DND-41 (cell line): ENCODE results near the gene LRGUK.

Experiments
- CTCF ChIP-seq: IDR thresholded peaks from 2 replicates; pipeline ENCODE4 v1.5.1; 2012; ENCODE audit warnings: borderline replicate concordance, low read length, moderate library complexity, mild to moderate bottlenecking; ENCODE audit not compliant: poor library complexity, severe bottlenecking; ENCODE audit errors: extremely low read depth
- EZH2 ChIP-seq: IDR thresholded peaks from 3 replicates; pipeline ENCODE4 v1.6.1; 2012; ENCODE audit warnings: borderline replicate concordance, low read depth, mild to moderate bottlenecking, moderate library complexity, low read length, inconsistent platforms; ENCODE audit not compliant: severe bottlenecking

GRCh38 chr7:134140889-134141867, 14.0 kb downstream of the LRGUK start:
- TF ChIP-seq CTCF (peak; percentile 84), EZH2 (no peak)
